GM12878 (cell line): ENCODE results near the gene LRRC10B. TPM values are rescaled to one million over a fixed set of nuclear protein-coding genes. Genes with fewer than 3 reads are reported as not detected.

Source experiments
- ATAC-seq: fragments of 200-7000 bp; cut with Tn5 transposase; 3 replicates; pipeline ENCODE4 v1.9.1; 2020; ENCODE audit warnings: mild to moderate bottlenecking, moderate library complexity
- BruUV-seq: library from RNA; stranded (reverse); fragments of 400-500 nt; replicated peaks from 2 replicates; lab custom pipeline; 2021; lab: Mats Ljungman, UMichigan
- CTCF ChIA-PET: fragments of 300-600 bp; sonication (Branson Sonifier 250); formaldehyde crosslinking; extraction: SDS; loops from one replicate; lab custom pipeline; 2021; ENCODE audit warnings: inconsistent platforms; lab: Yijun Ruan, JAX
- POLR2A ChIA-PET: fragments of 350-600 bp; formaldehyde crosslinking; extraction: SDS; loops from one replicate; lab custom pipeline; 2021; ENCODE audit warnings: inconsistent platforms; lab: Charles Lee
- RAD21 ChIA-PET: fragments of 300-600 bp; sonication (Branson Sonifier 250); formaldehyde crosslinking; loops from one replicate; lab custom pipeline; 2023; ENCODE audit warnings: antibody characterized with exemption; ENCODE audit not compliant: unreplicated experiment; lab: Charles Lee
- SMC1A ChIA-PET: fragments of 300-600 bp; sonication (Branson Sonifier 250); formaldehyde crosslinking; loops from one replicate; lab custom pipeline; 2023; ENCODE audit not compliant: unreplicated experiment, uncharacterized antibody; lab: Charles Lee
- DNase-seq: peaks from one replicate; pipeline ENCODE4 v3.0.0-alpha.2; 2011; ENCODE audit warnings: low read depth, low spot score
- FAIRE-seq: peaks from 3 replicates; lab custom pipeline; 2011; peaks lifted over from hg19 to GRCh38; lab: Jason Lieb, UNC
- H2AFZ ChIP-seq: 2 replicates; pipeline ENCODE4 v1.6.0; 2011; ENCODE audit warnings: low read depth, low read length, control low read depth; ENCODE audit not compliant: control insufficient read depth
- H3K27ac ChIP-seq: 2 replicates; pipeline ENCODE4 v1.5.1; 2011; ENCODE audit warnings: control low read depth; ENCODE audit not compliant: control insufficient read depth, insufficient read depth
- H3K27me3 ChIP-seq, 2 experiments: replicated peaks in 1 of 2; 2 replicates each; pipeline versions ENCODE4 v1.6.0 to v1.6.1; 2011; ENCODE audit warnings: low read length in 1 of 2; ENCODE audit not compliant: control insufficient read depth in 2 of 2, insufficient read depth in 2 of 2
- H3K36me3 ChIP-seq, 2 experiments: 2 replicates each; pipeline ENCODE4 v1.5.1; 2011; ENCODE audit warnings: low read length in 1 of 2; ENCODE audit not compliant: control insufficient read depth in 2 of 2, insufficient read depth in 2 of 2
- H3K4me1 ChIP-seq: 2 replicates; pipeline ENCODE4 v1.6.1; 2011; ENCODE audit warnings: mild to moderate bottlenecking, low read length, moderate library complexity, mixed read lengths; ENCODE audit not compliant: control insufficient read depth, insufficient read depth
- H3K4me2 ChIP-seq: 2 replicates; pipeline ENCODE4 v1.6.0; 2011; ENCODE audit warnings: control low read depth; ENCODE audit not compliant: control insufficient read depth, insufficient read depth
- H3K4me3 ChIP-seq: fragments of 200-600 bp; sonication (generic); 2 replicates; pipeline ENCODE4 v1.5.1; 2016
- H3K79me2 ChIP-seq: 2 replicates; pipeline ENCODE4 v1.6.0; 2011; ENCODE audit warnings: low read length; ENCODE audit not compliant: control insufficient read depth, insufficient read depth
- H3K9ac ChIP-seq: 2 replicates; pipeline ENCODE4 v1.8.0; 2011; ENCODE audit warnings: low read length, control low read depth, mixed read lengths; ENCODE audit not compliant: control insufficient read depth, insufficient read depth
- H3K9me3 ChIP-seq: replicated peaks from 3 replicates; pipeline ENCODE4 v1.5.1; 2011; ENCODE audit warnings: mild to moderate bottlenecking, low read length; ENCODE audit not compliant: control insufficient read depth, insufficient read depth
- H4K20me1 ChIP-seq: 2 replicates; pipeline ENCODE4 v1.6.0; 2011; ENCODE audit not compliant: control insufficient read depth, insufficient read depth
- ATF3 ChIP-seq: IDR thresholded peaks from 2 replicates; pipeline ENCODE4 v1.6.1; 2011; ENCODE audit warnings: low read depth, mild to moderate bottlenecking, low read length, moderate library complexity, borderline replicate concordance; ENCODE audit errors: extremely low read depth
- E4F1 ChIP-seq: fragments of 450-650 bp; IDR thresholded peaks from 2 replicates; pipeline ENCODE4 v1.6.1; 2018; ENCODE audit warnings: borderline replicate concordance, mild to moderate bottlenecking; ENCODE audit not compliant: partially characterized antibody
- EZH2 ChIP-seq: IDR thresholded peaks from 2 replicates; pipeline ENCODE4 v1.6.1; 2012; ENCODE audit warnings: low read depth, mild to moderate bottlenecking, control low read depth, inconsistent platforms, low read length, borderline replicate concordance; ENCODE audit not compliant: control insufficient read depth
- GATAD2B ChIP-seq: fragments of 450-650 bp; conservative IDR thresholded peaks from 2 replicates; pipeline ENCODE4 v1.6.1; 2017; ENCODE audit warnings: low read depth, mild to moderate bottlenecking, moderate library complexity
- IKZF2 ChIP-seq, 2 experiments: fragments of 450-650 bp; IDR thresholded peaks; 2 replicates each; pipeline ENCODE4 v1.6.1; 2017; ENCODE audit warnings: mild to moderate bottlenecking in 2 of 2, moderate library complexity in 2 of 2
- NFYA ChIP-seq: IDR thresholded peaks from 2 replicates; pipeline ENCODE4 v1.6.1; 2011; ENCODE audit warnings: low read depth, mild to moderate bottlenecking, low read length, improper control_type of control experiment, borderline replicate concordance
- NR2C1 ChIP-seq: fragments of 450-650 bp; IDR thresholded peaks from 2 replicates; pipeline ENCODE4 v1.6.1; 2017; ENCODE audit warnings: antibody characterized with exemption, mild to moderate bottlenecking, moderate library complexity
- POLR2AphosphoS2 ChIP-seq: IDR thresholded peaks from 2 replicates; pipeline ENCODE4 v1.6.1; 2011; ENCODE audit warnings: low read depth, mild to moderate bottlenecking, low read length, improper control_type of control experiment, moderate library complexity
- RBBP5 ChIP-seq: fragments of 200-600 bp; sonication (generic); conservative IDR thresholded peaks from 2 replicates; pipeline ENCODE4 v1.6.1; 2016
- RCOR1 ChIP-seq: conservative IDR thresholded peaks from 2 replicates; pipeline ENCODE4 v1.6.1; 2012; ENCODE audit warnings: low read depth, low read length, improper control_type of control experiment
- RELB ChIP-seq: fragments of 450-650 bp; IDR thresholded peaks from 2 replicates; pipeline ENCODE4 v1.6.1; 2017; ENCODE audit warnings: low read depth, mild to moderate bottlenecking, moderate library complexity
- RFX5 ChIP-seq: IDR thresholded peaks from 2 replicates; pipeline ENCODE4 v1.6.1; 2011; ENCODE audit warnings: low read depth, low read length, improper control_type of control experiment
- SMAD1 ChIP-seq: fragments of 450-650 bp; IDR thresholded peaks from 2 replicates; pipeline ENCODE4 v1.6.1; 2018; ENCODE audit warnings: mild to moderate bottlenecking, low read depth; ENCODE audit not compliant: partially characterized antibody
- TCF3 ChIP-seq: IDR thresholded peaks from 2 replicates; pipeline ENCODE4 v1.6.1; 2012; ENCODE audit warnings: low read depth, mild to moderate bottlenecking, low read length, borderline replicate concordance; ENCODE audit not compliant: insufficient read depth
- ZBED1 ChIP-seq: IDR thresholded peaks from 2 replicates; pipeline ENCODE4 v1.6.1; 2016; ENCODE audit warnings: borderline replicate concordance
- ZBTB4 ChIP-seq: fragments of 450-650 bp; formaldehyde crosslinking; IDR thresholded peaks from 2 replicates; pipeline ENCODE4 v1.4.0; 2022; ENCODE audit warnings: mild to moderate bottlenecking, moderate library complexity
- WGBS: methylation state at CpG from one replicate; pipeline ENCODE4 v1.1.6; 2016; ENCODE audit warnings: low lambda C conversion rate; ENCODE audit not compliant: insufficient replicate concordance, insufficient coverage; ENCODE audit errors: missing lambda C conversion rate; 5-methylcytosine and 5-hydroxymethylcytosine counted together
- in situ Hi-C: fragments of 300-500 bp; cut with MboI; formaldehyde crosslinking; loops from 9 replicates; pipeline ENCODE4 v1.14.3; 2018; ENCODE audit warnings: mixed read lengths
- intact Hi-C: fragments of 100-400 bp; cut with micrococcal nuclease; formaldehyde crosslinking; loops from one replicate; pipeline ENCODE4 v1.14.2; 2022; ENCODE audit not compliant: unreplicated experiment
- polyA plus RNA-seq, 11 experiments: library from polyadenylated mRNA; depleted of rRNA in 4 of 11; unstranded in 6 of 11; stranded (reverse) in 5 of 11; fragments of >200 nt; fragmentation: Nextera tagmentation in 4 of 11; fragmentation: Illumina TruSeq in 1 of 11; extraction: Ambion mirVana in 4 of 11; extraction: Trizol in 1 of 11; gene quantifications; 1 replicate in 1 of 11; 2 replicates in 10 of 11; pipeline versions ENCODE4 v1.2.1 to v1.2.3, GENCODE V29; 2011 to 2016; ENCODE audit warnings: inconsistent platforms in 2 of 11, missing spikeins in 2 of 11, low read depth in 1 of 11
- total RNA-seq, 4 experiments: library from RNA; depleted of rRNA in 3 of 4; stranded (reverse); fragments of >200 nt in 3 of 4; fragmentation: Illumina TruSeq in 1 of 4; extraction: Trizol in 1 of 4; gene quantifications; 2 replicates each; pipeline versions ENCODE4 v1.2.1 to v1.2.3, GENCODE V29; 2013 to 2021

Gene LRRC10B
- total and polyA plus RNA-seq, 10 of the 15 experiments (the other 5 are each of a cell fraction or from before 2014, with no cell fraction given) = not detected

- ChIA-PET RAD21 (no interaction called here), SMC1A (no interaction called here), POLR2A (interaction anchor here (0.6 kb wide), 1 partner anchor 340 kb away, joined by 3 read pairs; no protein-coding TSS in a partner anchor), CTCF (interaction anchor here (0.6 to 1.9 kb wide), 3 partner anchors 10 to 165 kb away, joined by 3 to 7 read pairs (median 3); no protein-coding TSS in a partner anchor)
- WGBS = 97% methylated on average over 5 of the region's 5 CpGs
- no peak for DNase-seq
- H3K4me3 ChIP-seq = no peak overlapping the region
- no peaks in the 10 kb centered on the region; the same call in 2 of the 3 replicates for H3K9me3 ChIP-seq
- no peaks in the 10 kb centered on the region for H3K79me2 ChIP-seq
- H4K20me1 ChIP-seq = no peaks in the 10 kb centered on the region; the same call in 1 of the 2 replicates
- no peak for ATAC-seq
- no peak overlapping the region for H3K9ac ChIP-seq
- in situ Hi-C loops = no loop called here
- intact Hi-C loops = loop anchor here (10.0 kb wide), 1 partner anchor 263 kb away; no protein-coding TSS in a partner anchor
- H3K4me1 ChIP-seq = no peaks in the 10 kb centered on the region
- H2AFZ ChIP-seq = no peak overlapping the region
- no peaks in the 10 kb centered on the region; a peak in 1 of 4 replicates for H3K36me3 ChIP-seq
- H3K4me2 ChIP-seq = no peak overlapping the region
- no peak overlapping the region for H3K27ac ChIP-seq
- no TSS peak for BruUV-seq
- no peak for TF ChIP-seq ATF3
- TF ChIP-seq EZH2 = no peak
- no peak for TF ChIP-seq NFYA
- no peak for TF ChIP-seq GATAD2B
- TF ChIP-seq RFX5 = no peak
- no peak for TF ChIP-seq RBBP5
- no peak for TF ChIP-seq POLR2AphosphoS2
- TF ChIP-seq ZBED1 = no peak
- no peak for TF ChIP-seq RELB
- TF ChIP-seq E4F1 = no peak
- TF ChIP-seq NR2C1 = no peak
- TF ChIP-seq ZBTB4 = no peak
- TF ChIP-seq SMAD1 = no peak
- TF ChIP-seq IKZF2 (IDR thresholded peaks at IDR 0.05) = no peak
- TF ChIP-seq RCOR1 = no peak
- no peak for TF ChIP-seq TCF3
- FAIRE-seq = no peak
- no peaks in the 10 kb centered on the region for H3K27me3 ChIP-seq
These were observed 36.3 kb upstream of the LRRC10B start for GRCh38 chr11:61472282-61472681.
